GM03348 (cell line): ENCODE data around the gene NAA20.

Experiments
- DNase-seq: peaks from one replicate; pipeline ENCODE4 v3.0.0; 2012; ENCODE audit warnings: low spot score

Gene NAA20, protein sequence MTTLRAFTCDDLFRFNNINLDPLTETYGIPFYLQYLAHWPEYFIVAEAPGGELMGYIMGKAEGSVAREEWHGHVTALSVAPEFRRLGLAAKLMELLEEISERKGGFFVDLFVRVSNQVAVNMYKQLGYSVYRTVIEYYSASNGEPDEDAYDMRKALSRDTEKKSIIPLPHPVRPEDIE

DNA sequence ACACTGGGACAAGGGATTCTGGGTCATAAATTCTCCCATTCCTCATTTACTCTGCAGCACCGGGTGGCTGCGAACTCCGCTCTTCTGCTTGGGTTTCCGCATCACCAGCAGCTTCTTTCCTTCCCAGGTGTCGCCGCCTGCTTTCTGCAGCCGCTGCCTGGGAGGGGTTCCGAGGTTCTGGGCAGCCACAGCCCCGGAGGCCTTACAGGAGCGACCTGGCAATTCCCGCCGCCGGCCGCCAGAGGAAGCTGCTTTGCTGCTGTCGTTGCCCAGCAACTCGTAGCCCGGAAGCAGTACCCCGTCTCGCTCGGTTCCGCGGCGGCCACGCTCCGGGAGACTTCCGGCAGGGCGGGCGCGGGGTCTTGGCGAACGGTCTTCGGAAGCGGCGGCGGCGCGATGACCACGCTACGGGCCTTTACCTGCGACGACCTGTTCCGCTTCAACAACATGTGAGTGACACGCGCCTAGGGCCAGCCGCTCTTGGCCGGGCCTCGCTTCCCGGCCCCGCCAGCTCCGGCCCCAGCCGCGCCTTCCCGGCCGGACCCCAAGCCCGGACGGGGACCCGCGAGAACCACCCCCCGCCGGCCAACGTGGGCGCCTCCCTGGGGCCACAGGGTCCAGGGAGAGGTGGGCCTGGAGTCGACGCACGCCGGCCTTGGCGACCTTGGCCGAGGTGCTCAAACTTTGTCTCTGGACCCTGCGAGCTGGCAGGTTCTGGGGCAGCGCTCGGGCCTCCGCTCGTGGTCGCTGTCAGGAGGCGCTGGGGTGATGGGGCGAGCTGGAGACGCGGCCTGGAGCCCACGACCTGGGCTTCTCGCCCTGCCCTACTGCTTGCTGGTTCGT is at the start of gene NAA20:
Gene NAA20 (plus strand): TSS at position 362 of the 843 bp plus-strand sequence. CDS start 35 bp downstream, at position 397.
- DNase-seq: peak; percentile 97

DNA sequence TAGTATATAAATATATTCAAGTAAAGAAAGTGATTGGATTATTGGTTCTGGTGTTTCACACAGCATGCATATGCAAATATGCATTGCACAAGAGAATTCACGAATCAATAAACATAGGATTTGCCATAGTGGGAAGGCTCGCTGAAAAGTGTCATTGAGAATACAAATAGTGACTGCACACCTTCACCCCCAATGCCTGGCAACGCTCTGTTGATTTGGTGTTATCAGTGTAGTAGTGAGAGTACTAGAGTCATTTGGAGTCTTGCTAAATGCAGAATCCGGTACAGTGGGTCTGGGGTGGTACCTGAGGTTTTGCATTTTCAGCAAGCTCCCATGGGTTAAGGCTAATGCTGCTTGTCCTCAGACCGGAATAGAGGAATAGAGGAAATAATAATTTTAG is 49.7 kb upstream of the NAA20 start:
- DNase-seq: no peak

DNA sequence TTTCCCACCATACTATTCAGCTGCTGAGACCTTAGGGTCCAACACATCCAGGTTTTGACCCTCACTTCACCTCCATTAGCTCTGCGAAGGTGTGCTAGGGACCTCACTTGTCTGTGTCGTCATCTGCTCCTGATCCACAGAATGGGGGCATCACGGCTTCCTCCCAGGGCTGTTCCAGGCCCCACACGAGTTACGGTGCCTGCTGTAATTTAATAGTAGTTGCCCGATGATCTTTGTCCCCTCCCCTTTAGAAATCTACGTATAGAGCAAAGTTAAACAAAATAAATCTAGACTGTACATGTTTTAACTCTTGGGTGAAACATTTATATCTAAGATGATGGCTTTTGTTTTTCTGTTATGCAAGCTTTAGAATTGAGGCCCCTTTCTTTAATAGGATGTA is 49.1 kb upstream of the NAA20 start:
- DNase-seq: no peak

DNA sequence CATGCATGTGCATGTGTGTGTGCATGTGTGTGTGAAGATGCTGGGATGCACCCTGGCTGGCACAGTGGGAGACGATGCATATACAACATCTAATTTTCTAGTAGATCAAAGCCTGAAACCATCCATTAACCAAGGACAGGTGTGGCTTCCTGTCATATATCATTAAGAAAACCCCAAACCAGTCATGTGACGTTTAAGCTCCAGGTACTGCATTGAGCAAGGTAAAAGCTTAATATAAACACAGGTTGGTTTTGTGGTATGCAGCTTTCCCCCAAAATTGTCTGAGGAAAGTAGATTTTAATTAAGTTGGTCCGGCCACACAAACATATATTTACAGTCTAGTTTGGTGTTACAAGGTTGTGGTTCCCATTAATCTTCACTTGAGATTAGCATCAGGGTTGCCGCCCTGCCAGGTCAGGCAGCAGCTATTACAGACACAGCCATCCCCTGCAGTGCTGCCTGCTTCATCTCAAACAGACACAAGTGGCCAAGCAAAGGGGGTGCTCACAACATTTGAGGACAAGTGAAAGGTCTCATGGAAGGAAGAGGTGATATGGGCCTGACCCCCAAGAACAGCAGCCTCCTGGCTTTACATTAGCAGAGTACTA is 48.6 kb upstream of the NAA20 start:
- DNase-seq: no peak

DNA sequence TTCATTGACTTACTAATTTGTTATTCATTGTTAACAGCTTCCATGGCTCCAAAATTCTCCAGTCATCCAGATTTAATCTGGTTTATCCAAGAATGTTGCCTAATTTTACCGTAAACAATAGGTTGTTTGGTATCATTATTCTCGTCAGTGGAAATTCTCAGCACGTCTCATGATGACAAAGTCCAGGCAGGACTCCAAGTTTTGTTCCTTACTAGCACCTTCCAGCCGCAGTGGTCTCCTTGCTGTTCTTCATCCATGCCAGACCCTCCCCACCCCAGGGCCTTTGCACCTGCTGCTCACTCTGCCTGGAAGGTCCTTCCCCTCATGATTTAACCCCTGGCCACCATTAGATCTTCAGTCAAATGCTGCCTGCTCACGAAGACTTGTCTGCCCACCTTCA is 48.1 kb upstream of the NAA20 start:
- no peak for DNase-seq

DNA sequence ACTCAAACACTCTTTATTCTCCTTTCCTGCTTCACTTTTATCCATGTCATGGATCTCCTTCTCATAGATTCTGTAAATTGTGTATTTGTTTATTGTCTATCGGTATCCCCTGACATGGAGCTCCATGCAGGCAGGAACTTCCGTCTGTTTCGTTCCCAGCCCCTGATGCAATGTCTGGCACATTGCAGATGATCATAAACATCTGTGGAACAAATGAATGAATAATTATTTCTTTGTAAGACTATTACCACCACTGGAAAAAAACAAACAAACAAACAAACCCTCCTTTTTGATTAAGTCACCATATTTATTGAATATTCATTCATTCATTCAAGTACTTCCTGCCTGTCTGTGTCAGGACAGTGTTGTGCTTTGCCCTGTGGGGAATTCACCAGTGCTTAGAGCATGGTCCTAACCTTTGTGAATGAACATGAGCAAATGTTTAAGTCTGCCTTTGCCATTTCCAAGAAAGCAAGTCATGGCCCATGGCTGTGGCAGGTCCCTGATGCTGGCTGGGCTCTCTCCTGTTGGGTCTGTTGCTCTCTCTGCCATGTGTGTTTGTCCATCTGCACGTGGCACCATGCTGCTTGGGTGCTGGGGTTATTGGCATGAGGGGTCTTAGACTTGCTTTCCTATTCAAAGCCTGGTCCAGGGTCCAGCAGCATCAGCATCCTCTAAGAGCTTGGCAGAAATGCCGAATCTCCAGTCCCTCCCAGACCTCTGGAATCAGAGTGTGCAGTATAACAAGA is 47.5 kb upstream of the NAA20 start:
- DNase-seq: no peak

DNA sequence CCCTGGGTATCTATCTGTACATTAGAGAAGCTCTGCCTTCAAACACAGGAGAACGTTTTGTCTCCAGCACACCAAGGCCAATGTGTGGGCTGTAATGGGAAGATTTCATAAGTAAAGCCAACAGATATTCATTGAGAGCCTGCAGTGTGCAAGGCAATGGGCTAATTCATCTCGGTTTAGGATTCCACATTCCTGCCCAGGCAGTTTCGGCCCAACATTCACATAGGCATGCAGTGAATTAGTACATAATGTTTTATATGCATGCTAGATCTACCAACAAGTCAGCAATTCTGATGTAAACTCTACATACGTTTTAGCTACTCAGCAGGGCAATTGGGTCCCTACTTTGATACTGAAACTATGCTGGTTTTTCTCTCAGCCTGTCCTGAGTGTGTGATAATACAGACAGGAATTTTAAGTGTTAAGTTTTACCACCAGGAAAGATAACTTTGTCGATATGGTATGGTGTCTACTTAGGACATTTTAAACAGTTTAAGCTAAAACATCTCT is 46.9 kb upstream of the NAA20 start:
- DNase-seq: no peak

DNA sequence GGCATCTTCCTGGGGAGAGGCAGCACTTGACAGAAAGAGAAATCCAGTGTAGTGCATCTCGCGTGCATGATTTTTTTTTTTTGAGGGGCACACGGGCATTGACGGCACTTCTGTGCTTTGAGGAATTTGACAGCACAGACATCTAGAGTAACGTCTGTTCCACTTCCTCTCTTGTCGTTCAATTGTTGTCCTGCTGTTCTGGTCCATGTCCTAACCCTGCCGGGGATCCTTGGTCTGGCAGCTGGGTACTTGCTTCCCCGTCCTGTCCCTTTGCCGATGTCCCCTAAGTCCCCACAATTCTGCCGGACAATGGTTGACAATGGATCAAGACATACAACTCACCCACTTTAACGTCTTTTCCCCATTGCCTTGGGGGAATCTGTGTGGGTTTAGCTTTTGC is 46.0 kb upstream of the NAA20 start:
- DNase-seq: no peak

DNA sequence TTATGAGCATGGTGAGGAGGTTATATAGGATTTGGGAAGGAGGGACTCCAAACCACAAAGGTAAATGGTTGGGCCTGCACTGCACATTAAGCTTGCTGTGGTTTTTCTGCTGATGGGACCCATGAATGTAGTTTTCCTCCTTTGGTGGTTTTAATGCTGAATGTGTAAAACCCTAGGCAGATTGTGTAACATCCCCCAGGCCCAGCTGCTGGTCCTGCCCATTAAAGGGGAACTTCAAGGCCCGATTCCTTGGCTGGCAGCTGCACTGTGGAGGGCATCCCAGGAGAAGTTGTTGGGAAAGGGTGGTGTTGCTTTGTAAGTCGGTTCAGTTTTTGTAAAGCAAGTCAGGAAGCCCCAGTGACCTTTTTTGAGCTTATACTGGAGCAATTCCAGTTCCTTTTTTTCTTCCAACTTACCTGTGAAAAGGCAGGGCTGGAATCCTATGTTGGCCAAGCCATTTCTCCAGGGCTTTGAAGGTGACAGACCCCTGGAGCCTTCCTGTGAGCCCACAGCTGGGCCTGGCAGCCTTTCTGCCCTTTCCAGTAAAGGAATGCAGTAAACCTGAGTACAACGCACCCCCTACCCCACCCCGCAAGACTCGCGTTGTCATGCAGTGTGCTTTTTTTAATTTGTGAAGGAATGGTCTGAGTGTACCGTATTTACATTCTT is 43.1 kb upstream of the NAA20 start:
- peak; percentile 88 for DNase-seq

DNA sequence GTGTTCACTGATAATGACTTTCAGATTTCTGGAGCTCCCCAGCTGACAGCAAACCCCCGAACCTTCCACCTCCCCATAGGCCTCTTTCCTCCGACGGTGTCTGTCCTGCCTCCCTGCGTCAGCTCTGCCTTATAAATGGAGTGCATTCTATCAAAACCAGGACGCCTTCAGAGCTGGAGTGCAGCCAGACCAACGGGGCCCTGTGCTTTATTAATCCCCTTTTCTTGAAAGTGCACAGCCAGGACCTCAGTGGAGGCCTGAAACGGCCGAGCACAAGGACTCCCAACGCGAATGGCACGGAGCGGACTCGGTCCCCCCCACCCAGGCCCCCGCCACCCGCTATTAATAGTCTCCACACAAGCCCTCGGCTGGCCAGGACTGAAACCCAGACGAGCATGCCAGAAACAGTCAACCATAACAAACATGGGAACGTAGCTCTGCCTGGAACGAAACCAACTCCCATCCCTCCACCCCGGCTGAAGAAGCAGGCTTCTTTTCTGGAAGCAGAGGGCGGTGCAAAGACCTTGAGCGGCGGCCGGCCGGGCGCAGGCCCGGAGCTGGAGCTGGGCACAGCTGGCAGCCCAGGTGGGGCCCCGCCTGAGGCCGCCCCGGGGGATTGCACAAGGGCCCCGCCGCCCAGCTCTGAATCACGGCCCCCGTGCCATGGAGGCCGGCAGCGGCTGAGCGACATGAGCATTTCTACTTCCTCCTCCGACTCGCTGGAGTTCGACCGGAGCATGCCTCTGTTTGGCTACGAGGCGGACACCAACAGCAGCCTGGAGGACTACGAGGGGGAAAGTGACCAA is 42.3 kb upstream of the NAA20 start:
- DNase-seq: peak; percentile 89

DNA sequence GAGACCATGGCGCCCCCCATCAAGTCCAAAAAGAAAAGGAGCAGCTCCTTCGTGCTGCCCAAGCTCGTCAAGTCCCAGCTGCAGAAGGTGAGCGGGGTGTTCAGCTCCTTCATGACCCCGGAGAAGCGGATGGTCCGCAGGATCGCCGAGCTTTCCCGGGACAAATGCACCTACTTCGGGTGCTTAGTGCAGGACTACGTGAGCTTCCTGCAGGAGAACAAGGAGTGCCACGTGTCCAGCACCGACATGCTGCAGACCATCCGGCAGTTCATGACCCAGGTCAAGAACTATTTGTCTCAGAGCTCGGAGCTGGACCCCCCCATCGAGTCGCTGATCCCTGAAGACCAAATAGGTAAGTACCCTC is 41.7 kb upstream of the NAA20 start:
- peak; percentile 40 for DNase-seq

DNA sequence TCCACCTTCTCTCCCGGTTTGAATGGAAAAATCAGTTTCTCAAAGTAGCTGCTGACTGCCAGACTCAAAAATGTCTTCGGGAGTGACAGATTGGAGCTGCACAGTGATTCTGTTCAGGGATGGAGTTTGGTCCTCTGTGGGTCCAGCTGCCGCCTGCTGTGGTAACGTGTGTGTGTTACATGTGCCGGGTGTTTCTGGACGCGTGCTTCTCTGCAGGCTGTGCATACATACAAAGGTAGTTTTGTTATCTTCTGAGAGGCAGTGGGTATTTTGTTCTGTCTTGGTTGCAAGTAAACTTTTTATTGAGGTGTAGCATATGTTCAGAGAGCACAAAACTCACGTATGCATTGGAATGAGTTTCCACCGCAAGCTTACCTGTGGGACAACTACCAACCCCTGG is 41.3 kb upstream of the NAA20 start:
- peak; percentile 24 for DNase-seq

DNA sequence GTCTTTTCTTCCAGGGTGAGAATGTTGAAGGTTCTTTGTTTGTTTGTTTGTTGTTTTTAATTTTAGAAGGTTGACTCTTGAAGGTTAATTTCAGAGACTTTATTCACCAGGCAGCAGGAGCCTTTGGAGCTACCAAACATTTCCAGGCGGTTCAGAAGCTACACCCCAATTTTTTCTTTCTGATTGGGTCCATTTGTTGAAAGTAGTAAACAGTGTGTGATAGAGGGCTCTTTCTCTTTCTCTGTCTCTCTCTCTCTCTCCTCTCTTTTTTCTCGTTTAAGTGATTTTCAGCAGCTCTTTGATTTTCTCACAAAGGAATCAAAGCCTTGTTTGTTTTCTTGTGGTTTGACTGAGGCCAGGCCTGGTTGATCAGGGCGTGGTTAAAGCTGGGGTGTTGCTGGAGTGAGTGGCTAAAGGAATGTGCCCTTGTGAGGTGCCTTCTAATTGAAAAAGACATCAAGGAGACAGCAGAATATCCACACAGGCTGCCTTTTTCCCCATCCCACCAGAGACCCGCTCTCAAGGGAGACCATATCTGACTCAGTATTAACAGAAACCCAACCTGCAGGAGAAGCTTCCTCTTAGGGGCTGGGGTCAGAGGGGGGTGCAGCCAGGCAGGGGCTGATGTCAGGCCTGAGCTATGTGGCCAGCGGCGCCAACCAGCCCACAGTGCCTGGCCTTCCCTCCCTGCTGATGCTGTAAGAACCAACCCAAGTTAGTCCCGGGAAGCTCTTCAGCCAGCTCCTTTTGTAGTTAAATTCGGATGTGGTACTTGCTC is 40.4 kb upstream of the NAA20 start:
- DNase-seq: peak; percentile 87

DNA sequence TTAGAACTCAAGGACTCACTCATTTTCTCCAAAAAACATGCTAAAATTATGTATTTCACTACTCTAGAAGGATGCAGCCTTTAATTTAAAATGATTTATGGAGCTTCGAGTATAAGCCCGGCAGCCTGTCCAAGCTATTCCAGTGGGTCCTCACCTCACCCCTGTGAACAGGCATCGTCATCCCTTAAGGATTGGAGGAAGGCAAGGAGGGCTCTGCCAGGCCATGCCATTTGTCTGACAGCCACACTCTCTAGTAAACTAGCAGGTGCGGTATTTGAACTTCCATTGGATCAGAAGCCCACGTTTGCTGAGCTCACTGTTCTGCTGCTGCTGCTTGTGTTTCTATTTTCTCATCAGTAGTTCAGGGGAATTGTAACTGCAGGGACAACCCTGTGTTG is 39.8 kb upstream of the NAA20 start:
- no peak for DNase-seq

DNA sequence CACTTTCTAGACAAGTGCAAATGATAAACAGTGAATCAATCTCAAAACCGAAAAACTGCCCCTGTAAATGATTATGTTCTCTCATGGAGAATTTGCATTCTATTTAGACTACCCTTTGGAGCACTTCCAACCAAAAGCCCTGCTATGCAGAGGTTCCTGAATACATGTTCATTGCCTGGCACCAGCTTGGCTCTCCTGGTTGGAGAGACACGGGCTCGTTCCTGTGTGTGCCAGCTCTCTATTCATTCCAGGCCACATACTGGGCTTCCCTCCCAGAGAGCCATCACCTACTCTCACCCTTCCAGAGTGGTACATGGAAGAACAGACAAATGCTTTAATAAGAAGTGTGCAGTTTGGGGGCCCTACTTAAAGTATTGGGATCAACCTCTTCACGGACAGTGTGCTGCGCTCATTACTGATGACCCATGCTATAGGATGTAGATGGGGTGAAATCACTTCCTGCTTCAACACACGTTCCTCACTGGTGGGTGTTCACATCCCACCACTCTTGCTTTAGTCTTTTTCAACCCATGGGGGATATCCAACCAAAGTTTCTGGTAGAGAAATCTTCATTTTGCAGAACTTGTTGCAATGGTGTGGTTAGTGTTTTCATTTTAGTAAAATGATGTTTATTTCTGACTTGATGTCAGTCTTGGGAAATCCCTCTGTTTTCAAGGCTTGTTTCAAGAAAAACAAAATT is 38.5 kb upstream of the NAA20 start:
- DNase-seq: no peak

DNA sequence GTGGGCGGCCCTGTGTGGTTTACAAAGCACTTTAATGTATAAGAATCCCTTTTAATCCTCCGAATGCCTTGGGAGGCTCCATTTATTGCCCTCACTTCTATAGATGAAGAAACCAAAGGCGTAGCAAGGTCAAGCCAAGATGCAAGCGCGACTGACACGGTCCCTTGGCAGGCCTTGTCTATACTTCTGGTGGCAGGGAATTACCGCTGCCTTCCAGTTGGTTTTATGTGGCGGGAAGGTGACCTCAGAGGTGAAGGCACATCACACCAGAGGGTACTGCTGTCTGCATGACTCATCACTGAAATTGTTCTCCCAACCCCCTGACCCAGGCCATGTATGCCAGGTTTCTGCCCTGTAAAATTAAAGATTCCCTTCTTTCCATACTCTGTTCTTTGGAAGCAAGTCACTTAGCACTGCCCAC is 36.1 kb upstream of the NAA20 start:
- no peak for DNase-seq

DNA sequence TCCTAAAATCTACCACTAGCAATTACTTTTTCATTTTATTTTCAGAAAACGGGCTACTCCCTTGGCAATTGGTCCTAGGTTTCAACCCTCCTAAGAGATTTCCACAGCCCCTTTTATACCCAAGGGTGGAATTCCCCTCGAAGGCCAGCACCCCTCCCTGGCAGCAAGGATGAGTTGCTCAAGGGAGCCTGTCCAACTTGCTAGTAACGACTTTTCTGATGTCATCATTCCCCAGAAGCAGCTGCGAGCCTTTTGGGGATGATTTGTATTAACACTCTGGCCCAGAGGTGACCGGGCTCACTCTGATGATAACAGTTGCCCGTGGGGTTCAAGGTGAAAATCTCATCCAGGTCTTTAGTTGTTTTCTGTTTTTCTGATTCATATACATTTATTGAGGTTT is 30.7 kb upstream of the NAA20 start:
- peak; percentile 65 for DNase-seq

DNA sequence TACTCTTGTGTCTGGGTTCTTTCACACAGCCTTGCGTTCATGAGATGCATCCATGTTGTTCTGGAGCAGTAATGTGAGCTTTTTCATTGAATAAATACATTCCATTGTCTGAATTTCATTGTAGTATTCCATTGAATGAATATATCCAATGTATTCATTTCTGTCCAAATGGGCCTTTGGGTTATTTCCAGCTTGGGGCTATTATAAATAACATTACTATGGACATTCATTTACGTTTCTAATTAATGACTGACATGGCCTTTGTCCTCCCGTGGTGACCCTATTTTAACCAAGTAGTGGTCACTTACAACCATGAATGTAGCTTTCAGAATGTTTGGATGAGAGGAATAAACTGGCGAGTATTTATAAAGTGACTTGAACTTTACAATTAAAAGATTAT is 30.1 kb upstream of the NAA20 start:
- DNase-seq: no peak

DNA sequence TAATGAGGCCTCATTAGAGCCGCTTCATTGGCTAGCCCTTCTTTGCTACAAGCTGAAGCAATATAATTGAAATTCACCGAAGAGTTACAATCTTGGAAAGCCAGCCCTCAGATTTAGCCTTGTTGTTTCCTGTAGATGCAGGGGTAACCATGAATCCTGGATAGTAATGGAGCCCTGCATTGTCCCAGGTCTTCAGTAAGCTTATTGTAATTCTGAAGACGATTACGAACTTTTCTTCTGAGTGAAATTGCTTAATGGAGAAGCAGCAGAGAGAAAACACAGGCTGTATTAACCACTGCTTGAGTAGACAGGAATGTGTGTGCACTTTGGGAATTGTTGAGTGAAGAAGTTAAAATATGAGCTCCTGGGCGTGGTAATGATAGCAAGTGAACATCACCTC is 26.3 kb upstream of the NAA20 start:
- DNase-seq: no peak

DNA sequence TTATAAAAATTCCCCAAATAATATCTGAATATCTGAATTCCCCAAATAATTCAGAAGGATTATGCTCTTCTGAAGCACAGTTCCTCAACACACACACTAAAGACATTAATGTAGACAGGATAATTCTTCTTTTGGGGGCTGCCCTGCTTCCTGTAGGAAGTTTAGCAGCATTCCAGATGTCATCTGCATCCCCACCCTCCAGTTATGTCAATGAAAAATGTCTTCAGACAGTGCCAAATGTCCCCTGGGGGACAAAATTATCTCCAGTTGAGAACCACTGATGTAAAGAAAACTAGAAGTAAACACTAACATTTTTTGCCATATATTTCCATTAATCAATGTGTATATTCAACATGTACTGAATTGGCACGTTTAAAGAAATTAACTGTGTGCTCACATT is 25.9 kb upstream of the NAA20 start:
- DNase-seq: no peak
